AG09319 (cell line): Measurements from ENCODE around the gene TNFRSF19.

Experiments
- DNase-seq: peaks from one replicate; pipeline ENCODE4 v3.0.0-alpha.2; 2010; ENCODE audit warnings: low read depth; ENCODE audit errors: extremely low read depth
- TF ChIP-seq, protein P1 (sequence below): IDR thresholded peaks from 2 replicates; pipeline ENCODE4 v1.5.1; 2011; ENCODE audit warnings: low read depth, mild to moderate bottlenecking, inconsistent platforms, low read length, moderate library complexity

The TNFRSF19 gene

DNA sequence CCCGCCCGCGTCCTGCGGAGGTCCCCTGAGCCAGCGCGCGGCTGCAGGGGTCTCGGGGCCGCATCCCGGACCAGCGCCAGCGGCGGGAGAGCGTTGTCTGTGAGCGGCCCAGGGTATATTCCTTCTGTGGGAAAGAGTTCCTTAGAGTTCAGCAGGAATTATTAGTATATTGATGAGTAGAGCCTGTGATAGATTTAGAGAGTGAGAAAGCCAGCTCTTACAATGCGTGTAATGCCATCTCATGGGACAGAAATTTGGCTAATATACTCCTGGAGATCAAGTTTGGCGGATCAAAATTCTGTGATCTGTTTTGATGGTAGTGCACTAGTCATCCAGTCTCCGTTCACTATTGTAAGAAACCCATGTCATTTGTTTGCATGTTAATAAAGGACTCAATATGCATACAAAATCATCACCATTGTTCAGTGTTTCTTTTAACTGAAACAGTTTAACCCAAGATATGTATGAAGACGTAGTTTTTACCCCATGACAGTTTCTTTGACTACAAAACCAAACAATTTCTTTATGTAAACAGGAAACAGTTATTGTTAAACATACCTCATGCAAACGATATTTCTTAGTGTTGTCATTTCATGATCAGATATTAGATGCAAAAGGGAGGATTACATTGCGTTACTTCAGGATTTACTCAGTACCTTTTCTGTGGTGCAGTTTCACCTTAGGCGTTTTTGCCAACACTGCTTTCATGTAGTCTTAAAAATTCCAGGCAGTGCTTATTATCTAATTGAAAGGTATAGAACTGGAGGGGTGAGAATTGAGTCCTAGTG lies 9.9 kb downstream of the TNFRSF19 start:
- TF ChIP-seq, protein P1, sequence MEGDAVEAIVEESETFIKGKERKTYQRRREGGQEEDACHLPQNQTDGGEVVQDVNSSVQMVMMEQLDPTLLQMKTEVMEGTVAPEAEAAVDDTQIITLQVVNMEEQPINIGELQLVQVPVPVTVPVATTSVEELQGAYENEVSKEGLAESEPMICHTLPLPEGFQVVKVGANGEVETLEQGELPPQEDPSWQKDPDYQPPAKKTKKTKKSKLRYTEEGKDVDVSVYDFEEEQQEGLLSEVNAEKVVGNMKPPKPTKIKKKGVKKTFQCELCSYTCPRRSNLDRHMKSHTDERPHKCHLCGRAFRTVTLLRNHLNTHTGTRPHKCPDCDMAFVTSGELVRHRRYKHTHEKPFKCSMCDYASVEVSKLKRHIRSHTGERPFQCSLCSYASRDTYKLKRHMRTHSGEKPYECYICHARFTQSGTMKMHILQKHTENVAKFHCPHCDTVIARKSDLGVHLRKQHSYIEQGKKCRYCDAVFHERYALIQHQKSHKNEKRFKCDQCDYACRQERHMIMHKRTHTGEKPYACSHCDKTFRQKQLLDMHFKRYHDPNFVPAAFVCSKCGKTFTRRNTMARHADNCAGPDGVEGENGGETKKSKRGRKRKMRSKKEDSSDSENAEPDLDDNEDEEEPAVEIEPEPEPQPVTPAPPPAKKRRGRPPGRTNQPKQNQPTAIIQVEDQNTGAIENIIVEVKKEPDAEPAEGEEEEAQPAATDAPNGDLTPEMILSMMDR, result no peak
- DNase-seq, result no peak

GRCh38 chr13:23580684-23581060 lies 10.5 kb downstream of the TNFRSF19 start:
- TF ChIP-seq, protein P1, result no peak
- no peak for DNase-seq

DNA sequence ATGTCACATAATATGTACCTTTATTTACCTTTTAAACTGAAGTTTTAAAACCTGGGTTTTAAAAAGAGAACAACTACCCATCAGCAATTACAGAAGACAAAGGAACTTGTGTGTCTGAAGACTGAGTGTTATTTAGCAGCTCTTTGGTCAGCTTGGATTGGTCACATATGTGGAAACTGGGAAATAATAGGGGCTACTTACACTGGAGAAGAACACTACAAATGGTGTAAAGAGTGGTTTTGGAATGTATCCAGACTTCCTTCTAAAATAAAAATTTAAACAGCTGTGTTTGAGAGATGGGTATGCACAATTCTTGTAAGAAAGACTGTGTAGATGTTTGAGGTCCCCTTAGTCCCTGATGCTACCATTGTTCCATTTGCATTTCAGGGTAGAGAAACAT lies 13.3 kb downstream of the TNFRSF19 start:
- TF ChIP-seq, protein P1, result no peak
- no peak for DNase-seq

DNA sequence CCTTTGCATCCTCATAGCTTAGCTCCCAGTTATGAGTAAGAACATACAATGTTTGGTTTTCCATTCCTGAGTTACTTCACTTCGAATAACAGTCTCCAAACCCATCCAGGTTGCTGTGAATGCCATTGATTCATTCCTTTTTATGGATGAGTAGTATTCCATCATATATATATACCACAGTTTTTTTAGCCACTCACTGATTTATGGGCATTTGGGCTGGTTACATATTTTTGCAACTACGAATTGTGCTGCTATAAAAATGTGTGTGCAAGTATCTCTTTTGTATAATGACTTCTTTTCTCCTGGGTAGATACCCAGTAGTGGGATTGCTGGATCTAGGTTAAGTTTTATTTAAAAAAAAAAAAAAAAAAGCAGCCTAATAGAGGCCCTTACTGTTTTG lies 14.1 kb downstream of the TNFRSF19 start:
- no peak for DNase-seq
- TF ChIP-seq, protein P1, result no peak

DNA sequence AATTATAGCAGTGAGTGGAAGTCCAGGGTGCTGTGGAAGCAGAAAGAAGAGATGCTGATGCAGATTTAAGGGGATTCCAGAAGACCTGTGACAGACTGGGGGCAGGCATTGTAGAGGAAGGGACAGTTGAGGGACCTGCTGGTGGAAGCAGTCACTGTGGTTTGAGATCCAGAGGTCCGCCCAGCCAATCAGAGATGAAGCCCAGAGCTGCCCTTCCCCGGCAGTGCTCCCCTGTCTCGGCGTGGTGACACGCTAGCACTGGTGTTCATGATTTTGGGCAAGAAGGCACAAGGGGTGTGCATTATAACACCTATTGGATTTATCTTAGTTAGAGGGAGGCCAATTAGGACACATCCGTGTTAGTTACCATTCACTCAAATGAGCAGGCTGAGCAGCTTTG lies 16.1 kb downstream of the TNFRSF19 start:
- TF ChIP-seq, protein P1, result no peak
- no peak for DNase-seq

GRCh38 chr13:23588666-23589065 lies 18.5 kb downstream of the TNFRSF19 start:
- TF ChIP-seq, protein P1, result no peak
- DNase-seq, result no peak

DNA sequence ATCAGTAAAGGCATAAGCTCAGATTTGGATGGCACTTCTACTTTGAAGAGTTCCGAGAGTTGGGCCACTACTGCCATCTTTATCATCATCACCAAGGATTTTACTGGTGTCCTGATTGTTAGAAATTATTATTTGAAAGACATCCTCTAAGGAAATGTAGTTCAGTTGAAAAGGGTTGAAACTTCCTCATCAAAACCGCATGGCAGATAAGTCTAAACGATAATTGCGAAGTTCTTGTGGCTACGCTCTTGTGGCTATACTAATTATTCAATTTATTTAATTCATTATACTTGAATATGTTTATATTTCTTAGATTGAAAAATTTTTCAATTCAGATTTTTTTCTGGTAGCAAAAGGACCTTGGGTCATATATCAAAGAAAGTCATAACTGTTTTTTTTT lies 22.4 kb downstream of the TNFRSF19 start:
- DNase-seq, result no peak
- TF ChIP-seq, protein P1, result no peak
